H9 (cell line): Measurements from ENCODE around the gene BCAS3. TPM values are rescaled to one million over a fixed set of nuclear protein-coding genes. Genes with fewer than 3 reads are reported as not detected.

Experiments
- DNase-seq: peaks from one replicate; pipeline ENCODE4 v3.0.0-alpha.2; 2017
- H2AFZ ChIP-seq: one replicate; pipeline ENCODE4 v1.6.1; 2013; ENCODE audit warnings: mild to moderate bottlenecking, low read length, control low read depth, moderate library complexity
- H2AK5ac ChIP-seq: 2 replicates; pipeline ENCODE4 v1.6.1; 2013; ENCODE audit warnings: low read length, control low read depth, mixed read lengths; ENCODE audit not compliant: insufficient read length
- H2BK120ac ChIP-seq: one replicate; pipeline ENCODE4 v1.6.1; 2013; ENCODE audit warnings: low read depth, mild to moderate bottlenecking, low read length, control low read depth, inconsistent platforms; ENCODE audit not compliant: poor library complexity, severe bottlenecking
- H2BK12ac ChIP-seq: 2 replicates; pipeline ENCODE4 v1.6.1; 2013; ENCODE audit warnings: low read length, control low read depth, mixed read lengths, low read depth; ENCODE audit not compliant: insufficient read length
- H2BK15ac ChIP-seq: 2 replicates; pipeline ENCODE4 v1.6.1; 2013; ENCODE audit warnings: low read depth, low read length, control low read depth
- H2BK20ac ChIP-seq: one replicate; pipeline ENCODE4 v1.6.1; 2013; ENCODE audit warnings: low read depth, mild to moderate bottlenecking, low read length, control low read depth, inconsistent platforms; ENCODE audit not compliant: poor library complexity, severe bottlenecking
- H2BK5ac ChIP-seq: 2 replicates; pipeline ENCODE4 v1.6.1; 2013; ENCODE audit warnings: low read length, control low read depth, mixed read lengths; ENCODE audit not compliant: insufficient read length
- H3K14ac ChIP-seq: 2 replicates; pipeline ENCODE4 v1.6.1; 2013; ENCODE audit warnings: low read length, control low read depth; ENCODE audit not compliant: insufficient read depth
- H3K18ac ChIP-seq: 2 replicates; pipeline ENCODE4 v1.6.1; 2013; ENCODE audit warnings: low read depth, mild to moderate bottlenecking, mixed read lengths, low read length, control low read depth; ENCODE audit not compliant: insufficient read length
- H3K23ac ChIP-seq: 2 replicates; pipeline ENCODE4 v1.6.1; 2013; ENCODE audit warnings: low read length, control low read depth, mixed read lengths, low read depth; ENCODE audit not compliant: insufficient read length
- H3K23me2 ChIP-seq: 2 replicates; pipeline ENCODE4 v1.6.1; 2013; ENCODE audit warnings: low read depth, mild to moderate bottlenecking, mixed read lengths, low read length, control low read depth; ENCODE audit not compliant: insufficient read length, poor library complexity, severe bottlenecking
- H3K27ac ChIP-seq: 2 replicates; pipeline ENCODE4 v1.5.1; 2013; ENCODE audit warnings: low read length, control low read depth, mixed read lengths, low read depth; ENCODE audit not compliant: insufficient read length
- H3K27me3 ChIP-seq: 2 replicates; pipeline ENCODE4 v1.6.1; 2013; ENCODE audit warnings: low read length, control low read depth, inconsistent platforms; ENCODE audit not compliant: insufficient read depth
- H3K4ac ChIP-seq: 2 replicates; pipeline ENCODE4 v1.6.1; 2013; ENCODE audit warnings: low read depth, mild to moderate bottlenecking, control low read depth, inconsistent platforms, low read length, moderate library complexity
- H3K4me1 ChIP-seq: 2 replicates; pipeline ENCODE4 v1.6.1; 2013; ENCODE audit warnings: low read length, control low read depth, inconsistent platforms; ENCODE audit not compliant: insufficient read depth
- H3K4me2 ChIP-seq: 2 replicates; pipeline ENCODE4 v1.6.1; 2013; ENCODE audit warnings: low read length, control low read depth, mixed read lengths; ENCODE audit not compliant: insufficient read length, insufficient read depth
- H3K56ac ChIP-seq: 2 replicates; pipeline ENCODE4 v1.6.1; 2013; ENCODE audit warnings: low read depth, mild to moderate bottlenecking, mixed read lengths, low read length, control low read depth; ENCODE audit not compliant: insufficient read length
- H3K79me1 ChIP-seq: 2 replicates; pipeline ENCODE4 v1.6.1; 2013; ENCODE audit warnings: low read depth, mild to moderate bottlenecking, moderate library complexity, low read length, control low read depth, inconsistent platforms; ENCODE audit not compliant: insufficient read depth, poor library complexity, severe bottlenecking
- H3K79me2 ChIP-seq: 2 replicates; pipeline ENCODE4 v1.6.1; 2013; ENCODE audit warnings: low read length, control low read depth, inconsistent platforms; ENCODE audit not compliant: insufficient read depth
- H3K9ac ChIP-seq: 2 replicates; pipeline ENCODE4 v1.6.1; 2013; ENCODE audit warnings: low read length, control low read depth, mixed read lengths; ENCODE audit not compliant: insufficient read length; ENCODE audit errors: extremely low read depth
- H3K9me3 ChIP-seq: one replicate; pipeline ENCODE4 v1.6.1; 2013; ENCODE audit warnings: low read depth, low read length, inconsistent platforms; ENCODE audit not compliant: control insufficient read depth
- H3T11ph ChIP-seq: one replicate; pipeline ENCODE4 v1.6.1; 2013; ENCODE audit warnings: mild to moderate bottlenecking, low read length, control low read depth, inconsistent platforms
- H4K20me1 ChIP-seq: one replicate; pipeline ENCODE4 v1.6.1; 2013; ENCODE audit not compliant: control insufficient read depth, insufficient read length, insufficient read depth
- H4K5ac ChIP-seq: 2 replicates; pipeline ENCODE4 v1.6.1; 2013; ENCODE audit warnings: low read depth, mild to moderate bottlenecking, mixed read lengths, low read length, control low read depth; ENCODE audit not compliant: insufficient read length
- H4K8ac ChIP-seq: replicated peaks from 2 replicates; pipeline ENCODE4 v1.6.1; 2013; ENCODE audit warnings: low read length, control low read depth, mixed read lengths, low read depth; ENCODE audit not compliant: insufficient read length
- H4K91ac ChIP-seq: 2 replicates; pipeline ENCODE4 v1.6.1; 2013; ENCODE audit warnings: low read depth, mild to moderate bottlenecking, moderate library complexity, mixed read lengths, low read length, control low read depth; ENCODE audit not compliant: insufficient read length
- H3K27ac Mint-ChIP-seq, 3 experiments: 2 replicates in 2 of 3; 3 replicates in 1 of 3; pipeline ENCODE4 v1.8.0; 2020 to 2021; ENCODE audit warnings: mixed read lengths in 3 of 3, mild to moderate bottlenecking in 1 of 3, moderate library complexity in 1 of 3
- H3K27me3 Mint-ChIP-seq: 2 replicates; pipeline ENCODE4 v1.8.0; 2021; ENCODE audit warnings: low read depth, mild to moderate bottlenecking, moderate library complexity, mixed read lengths
- H3K36me3 Mint-ChIP-seq, 3 experiments: 2 replicates in 2 of 3; 3 replicates in 1 of 3; pipeline ENCODE4 v1.8.0; 2020 to 2021; ENCODE audit warnings: low read depth in 3 of 3, mixed read lengths in 3 of 3; ENCODE audit not compliant: insufficient read depth in 1 of 3
- H3K4me1 Mint-ChIP-seq, 2 experiments: 2 replicates each; pipeline ENCODE4 v1.8.0; 2020; ENCODE audit warnings: mixed read lengths in 2 of 2
- H3K4me3 Mint-ChIP-seq, 2 experiments: 2 replicates in 1 of 2; 3 replicates in 1 of 2; pipeline ENCODE4 v1.8.0; 2020 to 2021; ENCODE audit warnings: mild to moderate bottlenecking in 2 of 2, mixed read lengths in 2 of 2, moderate library complexity in 1 of 2
- H3K9me3 Mint-ChIP-seq, 2 experiments: 2 replicates in 1 of 2; 3 replicates in 1 of 2; pipeline ENCODE4 v1.8.0; 2020; ENCODE audit warnings: mild to moderate bottlenecking in 2 of 2, mixed read lengths in 2 of 2, moderate library complexity in 1 of 2
- WGBS: extraction: QIAGEN DNeasy Blood & Tissue Kit; methylation state at CpG from one replicate; pipeline ENCODE4 v1.1.7; 2013; ENCODE audit warnings: missing lambda C conversion rate, low lambda C conversion rate, mixed read lengths; ENCODE audit not compliant: insufficient read length; ENCODE audit errors: extremely low coverage; 5-methylcytosine and 5-hydroxymethylcytosine counted together
- total RNA-seq: library from RNA; stranded (reverse); gene quantifications from 2 replicates; pipeline ENCODE4 v1.2.1, GENCODE V29; 2021
- TF ChIP-seq, protein P1 (sequence below): fragments of 200-600 bp; sonication (generic); conservative IDR thresholded peaks from 3 replicates; pipeline ENCODE4 v1.8.0; 2021; ENCODE audit warnings: antibody characterized with exemption, mild to moderate bottlenecking

The BCAS3 gene
- total RNA-seq, 1 experiment from 2014 or later, result 22.4 TPM

DNA sequence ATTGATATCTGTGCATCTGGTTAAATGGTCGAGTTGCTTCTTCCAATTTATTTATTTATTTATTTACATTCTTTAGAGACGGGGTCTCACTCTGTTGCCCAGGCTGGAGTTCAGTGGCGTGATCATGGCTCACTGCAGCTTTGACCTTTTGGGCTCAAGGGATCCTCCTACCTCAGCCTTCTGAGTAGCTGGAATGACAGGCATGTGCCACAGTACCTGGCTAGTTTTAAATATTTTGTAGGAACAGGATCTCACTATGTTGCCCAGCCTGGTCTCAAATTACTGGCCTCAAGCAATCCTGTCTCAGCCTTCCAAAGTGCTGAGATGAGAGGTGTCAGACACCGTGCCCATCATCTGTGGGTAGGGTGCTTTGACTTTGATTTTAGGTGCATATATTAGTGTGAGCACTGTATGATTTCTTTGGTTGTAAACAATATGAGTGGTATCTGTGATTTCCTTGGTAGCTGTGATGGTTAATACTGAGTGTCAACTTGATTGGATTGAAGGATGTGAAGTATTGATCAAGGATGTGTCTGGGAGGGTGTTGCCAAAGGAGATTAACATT is 90.2 kb downstream of the BCAS3 start:
- Mint-ChIP-seq H3K4me1 (peaks cover 2% of the 10 kb centered on the region in 2 experiments; a peak in 2 of 4 replicates), H3K27me3 (no peaks in the 10 kb centered on the region), H3K36me3 (peaks cover 5 to 20% (median 8%) of the 10 kb centered on the region in 3 experiments), H3K4me3 (no peak overlapping the region), H3K27ac (no peak overlapping the region), H3K9me3 (peaks cover 14 to 24% of the 10 kb centered on the region in 2 experiments)
- H3K27ac ChIP-seq, result no peak overlapping the region
- H2BK12ac ChIP-seq, result no peak overlapping the region
- H3K9me3 ChIP-seq, result no peaks in the 10 kb centered on the region
- H3K23ac ChIP-seq, result no peak overlapping the region
- H2BK20ac ChIP-seq, result no peak overlapping the region
- no peak overlapping the region for H4K91ac ChIP-seq
- no peak for DNase-seq
- no peak overlapping the region for H2BK5ac ChIP-seq
- no peak overlapping the region for H3K4ac ChIP-seq
- H3K4me2 ChIP-seq, result no peak overlapping the region
- no peak overlapping the region for H2AFZ ChIP-seq
- H2BK120ac ChIP-seq, result no peak overlapping the region
- no peak overlapping the region for H2AK5ac ChIP-seq
- H3K27me3 ChIP-seq, result no peaks in the 10 kb centered on the region
- no peak overlapping the region for H3K9ac ChIP-seq
- no peak overlapping the region for H4K5ac ChIP-seq
- no peaks in the 10 kb centered on the region for H3K79me1 ChIP-seq
- H3K56ac ChIP-seq, result no peak overlapping the region
- WGBS, result no CpG with 5 or more reads among the region's 4 CpGs
- no peaks in the 10 kb centered on the region for H4K20me1 ChIP-seq
- no peak overlapping the region for H3K18ac ChIP-seq
- no peaks in the 10 kb centered on the region for H3K23me2 ChIP-seq
- H3K14ac ChIP-seq, result no peak overlapping the region
- H3T11ph ChIP-seq, result no peak overlapping the region
- no peaks in the 10 kb centered on the region for H3K4me1 ChIP-seq
- TF ChIP-seq, protein P1, sequence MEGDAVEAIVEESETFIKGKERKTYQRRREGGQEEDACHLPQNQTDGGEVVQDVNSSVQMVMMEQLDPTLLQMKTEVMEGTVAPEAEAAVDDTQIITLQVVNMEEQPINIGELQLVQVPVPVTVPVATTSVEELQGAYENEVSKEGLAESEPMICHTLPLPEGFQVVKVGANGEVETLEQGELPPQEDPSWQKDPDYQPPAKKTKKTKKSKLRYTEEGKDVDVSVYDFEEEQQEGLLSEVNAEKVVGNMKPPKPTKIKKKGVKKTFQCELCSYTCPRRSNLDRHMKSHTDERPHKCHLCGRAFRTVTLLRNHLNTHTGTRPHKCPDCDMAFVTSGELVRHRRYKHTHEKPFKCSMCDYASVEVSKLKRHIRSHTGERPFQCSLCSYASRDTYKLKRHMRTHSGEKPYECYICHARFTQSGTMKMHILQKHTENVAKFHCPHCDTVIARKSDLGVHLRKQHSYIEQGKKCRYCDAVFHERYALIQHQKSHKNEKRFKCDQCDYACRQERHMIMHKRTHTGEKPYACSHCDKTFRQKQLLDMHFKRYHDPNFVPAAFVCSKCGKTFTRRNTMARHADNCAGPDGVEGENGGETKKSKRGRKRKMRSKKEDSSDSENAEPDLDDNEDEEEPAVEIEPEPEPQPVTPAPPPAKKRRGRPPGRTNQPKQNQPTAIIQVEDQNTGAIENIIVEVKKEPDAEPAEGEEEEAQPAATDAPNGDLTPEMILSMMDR, result no peak
- H4K8ac ChIP-seq, result no peak overlapping the region
- no peaks in the 10 kb centered on the region for H3K79me2 ChIP-seq
- H2BK15ac ChIP-seq, result no peak overlapping the region
